Breast epithelium (tissue), 3 donors: ENCODE measurements around the gene TNFRSF18.

Experiments
- CTCF ChIP-seq, 3 donors: fragments of 450-650 bp; IDR thresholded peaks; one replicate each; pipeline ENCODE4 v1.5.1; 2016 to 2017; ENCODE audit warnings: antibody characterized with exemption in 3 of 3, mild to moderate bottlenecking in 3 of 3, moderate library complexity in 3 of 3
- POLR2A ChIP-seq: fragments of 450-650 bp; IDR thresholded peaks from one replicate; pipeline ENCODE4 v1.6.1; 2016; ENCODE audit warnings: antibody characterized with exemption, mild to moderate bottlenecking, moderate library complexity

- TF ChIP-seq CTCF (IDR thresholded peaks at IDR 0.05) (no peak), POLR2A (no peak)
These were observed 21.8 kb upstream of the TNFRSF18 start for GRCh38 chr1:1228187-1228586.
